Mucosa of descending colon (tissue), 3 donors: Measurements from ENCODE around the gene ETV6. TPM values are rescaled to one million over a fixed set of nuclear protein-coding genes. Genes with fewer than 3 reads are reported as not detected.
"Not testable (repeated sequence)": the region's sequence is repeated elsewhere in the genome, so short reads cannot be mapped to it uniquely, and the experiment has no call there.

Experiments
- ATAC-seq: fragments of 200-7000 bp; cut with Tn5 transposase; one replicate; pipeline ENCODE4 v1.9.1; 2020; ENCODE audit warnings: mild to moderate bottlenecking, moderate library complexity
- DNase-seq, 3 donors: peaks; one replicate each; pipeline ENCODE4 v3.0.0-alpha.2; 2020
- H3K36me3 ChIP-seq: fragments of 200-600 bp; one replicate; pipeline ENCODE4 v1.8.0; 2021; ENCODE audit warnings: low read depth, mild to moderate bottlenecking
- H3K4me1 ChIP-seq: fragments of 200-600 bp; one replicate; pipeline ENCODE4 v1.8.0; 2021; ENCODE audit warnings: low read depth, mild to moderate bottlenecking
- H3K4me3 ChIP-seq: fragments of 200-600 bp; one replicate; pipeline ENCODE4 v1.8.0; 2021; ENCODE audit warnings: mild to moderate bottlenecking
- H3K9me3 ChIP-seq: fragments of 200-600 bp; one replicate; pipeline ENCODE4 v1.8.0; 2021; ENCODE audit warnings: mild to moderate bottlenecking
- intact Hi-C, 2 donors: fragments of 100-400 bp; cut with DNase I in 1 of 2; cut with micrococcal nuclease in 1 of 2; formaldehyde crosslinking; loops; one replicate each; pipeline versions ENCODE4 v1.11.0 to v1.11.1; 2022; cut with DNase I, micrococcal nuclease
- total RNA-seq, 3 donors: library from RNA; stranded (reverse); fragmentation: NEBNext Ultra II Directional in 2 of 3; extraction: Animal tissue kit (Norgen Biotek cat#: 25700) in 2 of 3; gene quantifications; one replicate each; pipeline versions ENCODE4 v1.2.1 to v1.2.4, GENCODE V29; 2021 to 2023
- TF ChIP-seq, protein P1 (sequence below): fragments of 200-600 bp; IDR thresholded peaks from one replicate; pipeline ENCODE4 v1.8.0; 2022; ENCODE audit warnings: antibody characterized with exemption, mild to moderate bottlenecking
- donor health status: DM: no; HTN: no; CAD: no; lungs with moderate emphysema.
- donor health status: DM: no; HTN: no; CAD: no.
- donor health status: DM: no; HTN: yes; CAD: no.

The ETV6 gene
- total RNA-seq, 3 donors from 2014 or later, result 60.9 to 74.3 (median 72.8) TPM

- DNase-seq (no peak), ATAC-seq (no peak)
- Histone ChIP-seq H3K36me3 (no peaks in the 10 kb centered on the region), H3K4me3 (no peak overlapping the region), H3K4me1 (no peaks in the 10 kb centered on the region), H3K9me3 (no peaks in the 10 kb centered on the region)
- TF ChIP-seq, protein P1, sequence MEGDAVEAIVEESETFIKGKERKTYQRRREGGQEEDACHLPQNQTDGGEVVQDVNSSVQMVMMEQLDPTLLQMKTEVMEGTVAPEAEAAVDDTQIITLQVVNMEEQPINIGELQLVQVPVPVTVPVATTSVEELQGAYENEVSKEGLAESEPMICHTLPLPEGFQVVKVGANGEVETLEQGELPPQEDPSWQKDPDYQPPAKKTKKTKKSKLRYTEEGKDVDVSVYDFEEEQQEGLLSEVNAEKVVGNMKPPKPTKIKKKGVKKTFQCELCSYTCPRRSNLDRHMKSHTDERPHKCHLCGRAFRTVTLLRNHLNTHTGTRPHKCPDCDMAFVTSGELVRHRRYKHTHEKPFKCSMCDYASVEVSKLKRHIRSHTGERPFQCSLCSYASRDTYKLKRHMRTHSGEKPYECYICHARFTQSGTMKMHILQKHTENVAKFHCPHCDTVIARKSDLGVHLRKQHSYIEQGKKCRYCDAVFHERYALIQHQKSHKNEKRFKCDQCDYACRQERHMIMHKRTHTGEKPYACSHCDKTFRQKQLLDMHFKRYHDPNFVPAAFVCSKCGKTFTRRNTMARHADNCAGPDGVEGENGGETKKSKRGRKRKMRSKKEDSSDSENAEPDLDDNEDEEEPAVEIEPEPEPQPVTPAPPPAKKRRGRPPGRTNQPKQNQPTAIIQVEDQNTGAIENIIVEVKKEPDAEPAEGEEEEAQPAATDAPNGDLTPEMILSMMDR, result no peak
- intact Hi-C loops, result no loop called here
Observed at GRCh38 chr12:11615481-11615880, 34.0 kb upstream of the ETV6 start.

DNA sequence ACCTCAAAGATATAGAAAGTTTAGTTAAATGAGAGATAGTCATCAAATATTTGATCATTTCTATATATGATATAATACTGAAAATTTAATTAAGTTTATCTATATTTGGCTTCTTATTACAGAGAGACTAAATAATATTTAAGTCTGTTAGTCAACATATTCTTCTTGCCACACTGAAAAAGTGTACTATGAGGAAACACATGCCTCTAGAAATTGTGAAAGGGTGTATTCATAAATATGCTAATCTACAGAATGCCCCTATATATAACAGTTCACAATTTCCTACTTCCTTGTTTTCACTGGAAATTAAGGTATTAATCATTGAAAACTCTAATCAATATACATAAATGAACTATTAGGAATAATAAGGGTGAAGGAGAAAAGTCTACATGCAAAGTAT lies 31.4 kb upstream of the ETV6 start:
- H3K4me3 ChIP-seq, result no peak overlapping the region
- no peaks in the 10 kb centered on the region for H3K9me3 ChIP-seq
- TF ChIP-seq, protein P1, result no peak
- DNase-seq (no peak), ATAC-seq (no peak)
- H3K4me1 ChIP-seq, result no peaks in the 10 kb centered on the region
- intact Hi-C loops, result no loop called here
- no peaks in the 10 kb centered on the region for H3K36me3 ChIP-seq

- intact Hi-C loops, result no loop called here
- Histone ChIP-seq H3K9me3 (no peaks in the 10 kb centered on the region), H3K36me3 (no peaks in the 10 kb centered on the region), H3K4me1 (no peaks in the 10 kb centered on the region), H3K4me3 (no peak overlapping the region)
- TF ChIP-seq, protein P1, result no peak
- DNase-seq (peak in 1 of 3 donors; percentile 21), ATAC-seq (no peak)
Observed at GRCh38 chr12:11621797-11622423, 27.6 kb upstream of the ETV6 start.

DNA sequence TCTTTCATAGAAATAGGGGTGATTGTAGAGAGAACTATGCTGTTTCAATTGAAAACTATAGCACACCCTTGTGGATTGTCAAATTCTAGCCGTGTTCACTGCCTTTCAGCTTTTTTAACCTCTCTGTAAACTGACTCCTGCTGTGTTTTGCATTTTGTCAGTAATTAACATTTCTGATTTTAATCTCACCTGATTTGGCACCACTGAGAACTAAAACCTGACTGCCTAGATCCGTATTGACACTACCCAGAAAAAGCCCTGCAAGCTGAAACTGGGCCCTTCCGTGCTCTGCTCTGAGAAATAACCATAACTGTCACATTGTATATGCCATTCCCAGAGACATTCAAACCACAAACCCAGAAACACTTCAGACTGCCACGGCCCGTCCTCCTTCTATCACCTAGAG lies 26.6 kb upstream of the ETV6 start:
- DNase-seq (no peak), ATAC-seq (no peak)
- Histone ChIP-seq H3K9me3 (no peaks in the 10 kb centered on the region), H3K4me1 (no peaks in the 10 kb centered on the region), H3K36me3 (no peaks in the 10 kb centered on the region), H3K4me3 (no peak overlapping the region)
- intact Hi-C loops, result no loop called here
- TF ChIP-seq, protein P1, result no peak

GRCh38 chr12:11623382-11623781 lies 26.1 kb upstream of the ETV6 start:
- H3K4me1 ChIP-seq, result no peaks in the 10 kb centered on the region
- intact Hi-C loops, result no loop called here
- no peak for ATAC-seq
- no peaks in the 10 kb centered on the region for H3K36me3 ChIP-seq
- DNase-seq, result no peak
- no peak overlapping the region for H3K4me3 ChIP-seq
- no peaks in the 10 kb centered on the region for H3K9me3 ChIP-seq
- TF ChIP-seq, protein P1, result no peak

DNA sequence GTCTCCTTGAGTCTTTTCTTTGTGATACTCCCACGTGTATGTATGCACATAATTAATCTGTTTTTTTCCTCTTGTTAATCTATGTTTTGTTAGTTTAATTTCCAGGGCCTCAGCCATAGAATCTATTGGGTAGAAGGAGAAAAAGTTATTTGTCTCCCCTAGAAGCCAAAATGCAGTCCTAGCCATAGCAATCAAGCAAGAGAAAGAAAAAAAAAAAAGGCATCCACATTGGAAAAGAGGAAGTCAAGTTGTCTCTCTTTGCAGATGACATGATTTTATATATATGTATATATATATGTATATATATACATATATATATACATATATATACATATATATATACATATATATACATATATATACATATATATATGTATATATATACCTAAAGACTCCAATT lies 25.4 kb upstream of the ETV6 start:
- TF ChIP-seq, protein P1, result no peak
- Histone ChIP-seq H3K4me3 (no peak overlapping the region), H3K9me3 (no peaks in the 10 kb centered on the region), H3K4me1 (no peaks in the 10 kb centered on the region), H3K36me3 (no peaks in the 10 kb centered on the region)
- intact Hi-C loops, result no loop called here
- DNase-seq, result no peak
- no peak for ATAC-seq

GRCh38 chr12:11627709-11628108 lies 21.8 kb upstream of the ETV6 start:
- DNase-seq, H3K9me3 ChIP-seq, ATAC-seq, intact Hi-C loops, H3K36me3 ChIP-seq, H3K4me3 ChIP-seq, H3K4me1 ChIP-seq: not testable (repeated sequence)
